HepG2 (cell line): ENCODE results near the gene UROS. TPM values are rescaled to one million over a fixed set of nuclear protein-coding genes. Genes with fewer than 3 reads are reported as not detected.

Source experiments
- ATAC-seq: fragments of 200-7000 bp; cut with Tn5 transposase; 3 replicates; pipeline ENCODE4 v1.9.1; 2020; ENCODE audit warnings: mild to moderate bottlenecking, moderate library complexity
- BruUV-seq: library from RNA; stranded (reverse); fragments of 400-500 nt; replicated peaks from 2 replicates; lab custom pipeline; 2021; lab: Mats Ljungman, UMichigan
- CTCF ChIA-PET: fragments of 300-600 bp; formaldehyde crosslinking; extraction: SDS; loops from one replicate; lab custom pipeline; 2021; ENCODE audit warnings: low total read pairs, inconsistent platforms, low intra/inter-chr PET ratio; lab: Yijun Ruan, JAX
- POLR2A ChIA-PET: fragments of 350-600 bp; sonication (Branson Sonifier 250); formaldehyde crosslinking; loops from one replicate; lab custom pipeline; 2020; ENCODE audit warnings: antibody characterized with exemption, inconsistent platforms; lab: Yijun Ruan, JAX
- DNase-seq: peaks from one replicate; pipeline ENCODE4 v3.0.0-alpha.2; 2015; ENCODE audit warnings: low spot score
- FAIRE-seq: peaks from 3 replicates; lab custom pipeline; 2011; peaks lifted over from hg19 to GRCh38; lab: Jason Lieb, UNC
- H2AFZ ChIP-seq: one replicate; pipeline ENCODE4 v1.6.1; 2011; ENCODE audit warnings: low read length, inconsistent platforms
- H3K27ac ChIP-seq: fragments of 300-600 bp; 3 replicates; pipeline ENCODE4 v1.8.0; 2011; ENCODE audit warnings: mixed run types, mild to moderate bottlenecking, mixed read lengths, low read length, inconsistent platforms; ENCODE audit not compliant: insufficient read depth; ENCODE audit errors: extremely low read length
- H3K27me3 ChIP-seq, 2 experiments: fragments of 200-600 bp in 1 of 2; 2 replicates in 1 of 2; 3 replicates in 1 of 2; pipeline versions ENCODE4 v1.6.0 to v1.8.0; 2011; ENCODE audit warnings: low read length in 2 of 2, mild to moderate bottlenecking in 2 of 2, moderate library complexity in 2 of 2, inconsistent platforms in 1 of 2; ENCODE audit not compliant: insufficient read depth in 2 of 2, control insufficient read depth in 1 of 2
- H3K36me3 ChIP-seq, 2 experiments: fragments of 200-600 bp in 1 of 2; replicated peaks in 1 of 2; 2 replicates in 1 of 2; 3 replicates in 1 of 2; pipeline versions ENCODE4 v1.5.1 to v1.8.0; 2011; ENCODE audit warnings: low read length in 2 of 2, inconsistent platforms in 1 of 2; ENCODE audit not compliant: insufficient read depth in 2 of 2, control insufficient read depth in 1 of 2
- H3K4me1 ChIP-seq: 2 replicates; pipeline ENCODE4 v1.5.1; 2012; ENCODE audit warnings: low read length, inconsistent platforms; ENCODE audit not compliant: insufficient read depth
- H3K4me2 ChIP-seq: 2 replicates; pipeline ENCODE4 v1.6.0; 2011; ENCODE audit warnings: low read depth, low read length, inconsistent platforms
- H3K4me3 ChIP-seq, 3 experiments: fragments of 200-600 bp in 1 of 3; sonication (generic), shearing (Covaris generic) in 1 of 3; replicated peaks in 1 of 3; 2 replicates each; pipeline ENCODE4 v1.5.1; 2011 to 2016; ENCODE audit warnings: low read length in 3 of 3, inconsistent platforms in 2 of 3, low read depth in 2 of 3, mild to moderate bottlenecking in 2 of 3, control low read depth in 1 of 3, mixed read lengths in 1 of 3; ENCODE audit not compliant: insufficient read depth in 1 of 3
- H3K79me2 ChIP-seq: one replicate; pipeline ENCODE4 v1.6.1; 2011; ENCODE audit warnings: low read length, inconsistent platforms; ENCODE audit not compliant: insufficient read depth
- H3K9ac ChIP-seq: 2 replicates; pipeline ENCODE4 v1.6.0; 2011; ENCODE audit warnings: mild to moderate bottlenecking, low read depth, low read length, inconsistent platforms; ENCODE audit not compliant: insufficient read depth
- H3K9me3 ChIP-seq: 2 replicates; pipeline ENCODE4 v1.5.1; 2012; ENCODE audit warnings: mild to moderate bottlenecking, low read length
- H4K20me1 ChIP-seq: 2 replicates; pipeline ENCODE4 v1.6.0; 2011; ENCODE audit warnings: inconsistent platforms, mild to moderate bottlenecking, low read length, moderate library complexity; ENCODE audit not compliant: insufficient read depth
- AGO1 ChIP-seq: fragments of 200-400 bp; formaldehyde crosslinking; IDR thresholded peaks from 2 replicates; pipeline ENCODE4 v1.6.1; 2017; ENCODE audit warnings: mild to moderate bottlenecking, low read depth, low read length, moderate library complexity; ENCODE audit not compliant: poor library complexity, severe bottlenecking
- ATRX ChIP-seq: sonication (generic); formaldehyde crosslinking; IDR thresholded peaks from 2 replicates; pipeline ENCODE4 v1.4.0; 2020; ENCODE audit warnings: missing genetic modification reagents, borderline replicate concordance
- ELF3 ChIP-seq: IDR thresholded peaks from 2 replicates; pipeline ENCODE4 v1.6.1; 2016; ENCODE audit warnings: missing genetic modification reagents, missing compliant biosample characterization
- HMG20B ChIP-seq: conservative IDR thresholded peaks from 2 replicates; pipeline ENCODE4 v1.6.1; 2016; ENCODE audit warnings: missing genetic modification reagents, missing compliant biosample characterization
- JARID2 ChIP-seq: sonication (generic); formaldehyde crosslinking; IDR thresholded peaks from 2 replicates; pipeline ENCODE4 v1.8.1; 2023; ENCODE audit warnings: missing genetic modification reagents, inconsistent platforms; ENCODE audit not compliant: insufficient replicate concordance
- NFRKB ChIP-seq: fragments of 450-650 bp; IDR thresholded peaks from 2 replicates; pipeline ENCODE4 v1.6.1; 2017
- RAD51 ChIP-seq: fragments of 450-650 bp; IDR thresholded peaks from 2 replicates; pipeline ENCODE4 v1.6.1; 2016; ENCODE audit warnings: borderline replicate concordance
- SIN3A ChIP-seq: IDR thresholded peaks from 2 replicates; pipeline ENCODE4 v1.6.1; 2011; ENCODE audit warnings: low read depth, mild to moderate bottlenecking, control low read depth, low read length, borderline replicate concordance
- TOPORS ChIP-seq: sonication (generic); formaldehyde crosslinking; IDR thresholded peaks from 2 replicates; pipeline ENCODE4 v1.8.0; 2023; ENCODE audit warnings: mild to moderate bottlenecking, missing genetic modification reagents
- ZBTB38 ChIP-seq: sonication (generic); formaldehyde crosslinking; IDR thresholded peaks from 2 replicates; pipeline ENCODE4 v1.5.1; 2020; ENCODE audit warnings: mild to moderate bottlenecking, missing genetic modification reagents
- ZNF496 ChIP-seq: sonication (generic); formaldehyde crosslinking; IDR thresholded peaks from 2 replicates; pipeline ENCODE4 v1.8.1; 2023; ENCODE audit warnings: mild to moderate bottlenecking, moderate library complexity, missing genetic modification reagents; ENCODE audit not compliant: insufficient replicate concordance
- ZNF557 ChIP-seq: sonication (generic); formaldehyde crosslinking; IDR thresholded peaks from 2 replicates; pipeline ENCODE4 v1.4.0; 2020; ENCODE audit warnings: missing genetic modification reagents
- ZNF839 ChIP-seq: sonication (generic); formaldehyde crosslinking; IDR thresholded peaks from 2 replicates; pipeline ENCODE4 v1.4.0; 2020; ENCODE audit warnings: missing genetic modification reagents, mild to moderate bottlenecking, borderline replicate concordance
- ZNF850 ChIP-seq: sonication (generic); formaldehyde crosslinking; conservative IDR thresholded peaks from 2 replicates; pipeline ENCODE4 v1.9.0; 2021; ENCODE audit warnings: mild to moderate bottlenecking, missing genetic modification reagents
- ZNF883 ChIP-seq: sonication (generic); formaldehyde crosslinking; IDR thresholded peaks from 2 replicates; pipeline ENCODE4 v1.5.1; 2020; ENCODE audit warnings: mild to moderate bottlenecking, missing genetic modification reagents; ENCODE audit errors: not compliant biosample characterization
- ZSCAN25 ChIP-seq: sonication (generic); formaldehyde crosslinking; IDR thresholded peaks from 2 replicates; pipeline ENCODE4 v1.8.0; 2022; ENCODE audit warnings: mild to moderate bottlenecking, missing genetic modification reagents
- WGBS: methylation state at CpG from one replicate; pipeline ENCODE4 v1.1.6; 2017; ENCODE audit warnings: low lambda C conversion rate; 5-methylcytosine and 5-hydroxymethylcytosine counted together
- in situ Hi-C: cut with HindIII; loops from 2 replicates; pipeline ENCODE4 v1.10.0; 2017; ENCODE audit warnings: low pct_unique_long_range_greater_than_20kb; ENCODE audit not compliant: extremely low pct_ligation_motif_present
- intact Hi-C: fragments of 100-400 bp; cut with micrococcal nuclease; formaldehyde crosslinking; loops from one replicate; pipeline ENCODE4 v1.10.0; 2022; ENCODE audit not compliant: unreplicated experiment
- polyA plus RNA-seq, 8 experiments: library from polyadenylated mRNA; depleted of rRNA in 3 of 8; stranded (reverse) in 7 of 8; unstranded in 1 of 8; fragments of >200 nt; fragmentation: Illumina TruSeq in 4 of 8; extraction: Trizol in 4 of 8; gene quantifications; 2 replicates each; pipeline versions ENCODE4 v1.2.1 to v1.2.3, GENCODE V29; 2011 to 2016; ENCODE audit warnings: low read depth in 4 of 8, missing spikeins in 1 of 8, mixed read lengths in 1 of 8; ENCODE audit not compliant: insufficient read depth in 1 of 8
- total RNA-seq, 5 experiments: library from RNA; depleted of rRNA; stranded (reverse); fragments of >200 nt; fragmentation: Illumina TruSeq; extraction: Trizol; gene quantifications; 2 replicates each; pipeline ENCODE4 v1.2.3, GENCODE V29; 2016; ENCODE audit warnings: low read depth in 1 of 5
- TF ChIP-seq, protein P1 (sequence below): sonication (generic); formaldehyde crosslinking; conservative IDR thresholded peaks from 2 replicates; pipeline ENCODE4 v1.4.0; 2020; ENCODE audit warnings: missing genetic modification reagents
- TF ChIP-seq, protein P2 (sequence below): sonication (generic); formaldehyde crosslinking; IDR thresholded peaks from 2 replicates; pipeline ENCODE4 v1.8.0; 2022; ENCODE audit warnings: mild to moderate bottlenecking, missing genetic modification reagents; ENCODE audit not compliant: insufficient replicate concordance

The UROS gene
- total and polyA plus RNA-seq, 2 of the 13 experiments (the other 11 are each of a cell fraction or from before 2014, with no cell fraction given) = 14.8 to 49.9 TPM

DNA sequence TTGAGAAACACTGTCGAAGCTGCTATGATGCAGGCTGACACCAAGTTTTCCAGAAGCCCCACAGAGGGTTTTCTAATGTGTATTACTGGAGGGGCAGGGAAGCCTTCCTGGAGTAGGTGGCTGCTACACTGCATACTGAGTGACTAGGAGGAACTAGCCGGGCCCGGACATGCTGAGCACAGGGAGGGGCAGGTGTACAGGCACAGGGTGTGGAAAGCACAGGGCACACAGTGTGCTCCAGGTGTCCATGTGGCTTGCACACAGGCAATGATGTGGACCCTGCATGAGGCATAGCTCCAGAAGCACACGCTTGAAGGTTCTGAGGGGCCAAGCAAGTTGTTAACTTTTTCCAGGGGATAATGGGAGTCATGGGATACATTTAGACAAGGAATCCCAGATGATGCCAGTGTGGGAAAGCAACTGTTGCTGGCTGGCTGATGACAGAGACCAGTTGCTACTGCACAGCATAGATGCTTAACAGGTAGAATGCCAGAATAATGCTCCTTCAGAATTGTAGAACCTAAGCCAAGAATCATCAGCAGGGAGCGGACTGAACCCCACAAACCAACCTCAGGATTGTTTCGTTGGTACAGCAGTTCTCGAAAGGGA is 43.5 kb upstream of the UROS start:
- Histone ChIP-seq H3K4me3 (no peak overlapping the region), H3K36me3 (peaks cover 12% of the 10 kb centered on the region in 2 experiments; a peak in 4 of 5 replicates), H2AFZ (no peak overlapping the region), H3K79me2 (no peaks in the 10 kb centered on the region), H3K9me3 (no peaks in the 10 kb centered on the region), H4K20me1 (no peaks in the 10 kb centered on the region), H3K27ac (no peak overlapping the region), H3K4me1 (no peaks in the 10 kb centered on the region), H3K9ac (no peak overlapping the region), H3K4me2 (no peak overlapping the region), H3K27me3 (no peaks in the 10 kb centered on the region)
- WGBS = 95% methylated on average over 5 of the region's 7 CpGs
- intact Hi-C loops (loop anchor here (5.0 kb wide), 3 partner anchors 116 to 731 kb away; no protein-coding TSS in a partner anchor), in situ Hi-C loops (no loop called here)
- BruUV-seq = no TSS peak
- TF ChIP-seq NFRKB = no peak
- no peak for TF ChIP-seq AGO1
- TF ChIP-seq SIN3A = no peak
- TF ChIP-seq RAD51 = no peak
- no peak for TF ChIP-seq ZNF850
- no peak for TF ChIP-seq ZBTB38 (CRISPR knock-in tag)
- TF ChIP-seq, protein P1, sequence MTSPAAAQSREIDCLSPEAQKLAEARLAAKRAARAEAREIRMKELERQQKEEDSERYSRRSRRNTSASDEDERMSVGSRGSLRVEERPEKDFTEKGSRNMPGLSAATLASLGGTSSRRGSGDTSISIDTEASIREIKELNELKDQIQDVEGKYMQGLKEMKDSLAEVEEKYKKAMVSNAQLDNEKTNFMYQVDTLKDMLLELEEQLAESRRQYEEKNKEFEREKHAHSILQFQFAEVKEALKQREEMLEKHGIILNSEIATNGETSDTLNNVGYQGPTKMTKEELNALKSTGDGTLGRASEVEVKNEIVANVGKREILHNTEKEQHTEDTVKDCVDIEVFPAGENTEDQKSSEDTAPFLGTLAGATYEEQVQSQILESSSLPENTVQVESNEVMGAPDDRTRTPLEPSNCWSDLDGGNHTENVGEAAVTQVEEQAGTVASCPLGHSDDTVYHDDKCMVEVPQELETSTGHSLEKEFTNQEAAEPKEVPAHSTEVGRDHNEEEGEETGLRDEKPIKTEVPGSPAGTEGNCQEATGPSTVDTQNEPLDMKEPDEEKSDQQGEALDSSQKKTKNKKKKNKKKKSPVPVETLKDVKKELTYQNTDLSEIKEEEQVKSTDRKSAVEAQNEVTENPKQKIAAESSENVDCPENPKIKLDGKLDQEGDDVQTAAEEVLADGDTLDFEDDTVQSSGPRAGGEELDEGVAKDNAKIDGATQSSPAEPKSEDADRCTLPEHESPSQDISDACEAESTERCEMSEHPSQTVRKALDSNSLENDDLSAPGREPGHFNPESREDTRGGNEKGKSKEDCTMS = no peak
- no peak for TF ChIP-seq ZNF496 (CRISPR knock-in tag)
- no peak for TF ChIP-seq ZNF839 (CRISPR knock-in tag)
- TF ChIP-seq JARID2 = no peak
- TF ChIP-seq HMG20B = no peak
- no peak for TF ChIP-seq ZNF883 (CRISPR knock-in tag)
- TF ChIP-seq ELF3 (CRISPR knock-in tag) = no peak
- no peak for TF ChIP-seq ZSCAN25
- no peak for TF ChIP-seq ATRX (CRISPR knock-in tag)
- TF ChIP-seq, protein P2, sequence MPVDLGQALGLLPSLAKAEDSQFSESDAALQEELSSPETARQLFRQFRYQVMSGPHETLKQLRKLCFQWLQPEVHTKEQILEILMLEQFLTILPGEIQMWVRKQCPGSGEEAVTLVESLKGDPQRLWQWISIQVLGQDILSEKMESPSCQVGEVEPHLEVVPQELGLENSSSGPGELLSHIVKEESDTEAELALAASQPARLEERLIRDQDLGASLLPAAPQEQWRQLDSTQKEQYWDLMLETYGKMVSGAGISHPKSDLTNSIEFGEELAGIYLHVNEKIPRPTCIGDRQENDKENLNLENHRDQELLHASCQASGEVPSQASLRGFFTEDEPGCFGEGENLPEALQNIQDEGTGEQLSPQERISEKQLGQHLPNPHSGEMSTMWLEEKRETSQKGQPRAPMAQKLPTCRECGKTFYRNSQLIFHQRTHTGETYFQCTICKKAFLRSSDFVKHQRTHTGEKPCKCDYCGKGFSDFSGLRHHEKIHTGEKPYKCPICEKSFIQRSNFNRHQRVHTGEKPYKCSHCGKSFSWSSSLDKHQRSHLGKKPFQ (CRISPR knock-in tag) = no peak
- no peak for TF ChIP-seq TOPORS (CRISPR knock-in tag)
- TF ChIP-seq ZNF557 (CRISPR knock-in tag) = no peak
- ATAC-seq (no peak), FAIRE-seq (no peak), DNase-seq (no peak)
- ChIA-PET CTCF (no interaction called here), POLR2A (no interaction called here)
